Mesenteric fat pad (tissue), 1 donor: ENCODE measurements around the gene FNBP1. TPM values are rescaled to one million over a fixed set of nuclear protein-coding genes. Genes with fewer than 3 reads are reported as not detected.
"Not testable (repeated sequence)": the region's sequence is repeated elsewhere in the genome, so short reads cannot be mapped to it uniquely, and the experiment has no call there.

Experiments used
- DNase-seq: peaks from one replicate; pipeline ENCODE4 v3.0.0-alpha.2; 2020; ENCODE audit warnings: low spot score
- total RNA-seq: library from RNA; stranded (reverse); fragmentation: NEBNext Ultra II Directional; extraction: Animal tissue kit (Norgen Biotek cat#: 25700); gene quantifications from one replicate; pipeline ENCODE4 v1.2.1, GENCODE V29; 2021
- donor health status: DM: yes; HTN: yes; CAD: no.

FNBP1 gene
- total RNA-seq, 1 donor from 2014 or later, result 39.5 TPM

DNA sequence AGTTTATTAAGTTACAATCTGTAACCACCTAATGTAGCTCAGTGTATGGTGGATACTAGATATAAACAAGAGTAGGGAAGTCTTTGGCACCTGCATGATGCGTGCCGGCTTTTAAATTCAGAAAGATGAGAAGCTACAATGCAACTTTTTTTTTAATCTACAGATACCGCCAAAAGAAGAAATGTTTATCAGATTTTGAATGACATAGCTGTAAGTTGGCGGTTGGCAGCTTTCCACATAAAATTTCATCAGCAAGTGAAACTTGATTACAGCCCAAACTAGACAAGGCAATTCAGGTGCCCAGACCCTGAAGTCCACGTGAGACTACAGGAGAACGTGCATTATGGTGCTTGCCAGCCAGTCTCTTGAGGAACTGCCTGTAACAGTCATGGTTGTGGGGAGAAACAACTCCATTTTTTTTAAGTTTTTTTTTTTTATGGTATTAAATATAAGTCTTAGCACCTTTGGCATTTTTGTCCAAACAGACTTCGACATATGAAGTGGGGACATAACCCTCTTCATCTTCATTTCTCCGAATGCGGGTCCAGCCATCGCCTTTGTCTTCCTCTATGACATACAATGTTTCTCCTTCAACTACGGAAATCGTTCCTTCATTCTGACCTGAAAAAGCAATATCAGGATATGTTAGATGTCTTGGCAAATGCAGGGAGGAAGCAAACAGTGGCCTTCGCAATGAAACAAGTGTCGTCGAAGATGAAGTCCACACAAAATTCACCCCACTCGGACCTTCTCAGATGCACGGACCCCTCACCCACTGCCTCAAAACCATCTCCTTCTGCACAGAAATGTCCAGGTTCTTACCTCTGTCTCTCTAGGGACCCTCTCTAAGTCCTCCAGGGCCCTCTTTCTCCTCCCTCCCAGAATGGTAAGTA, 147.4 kb downstream of the FNBP1 start:
- no peak for DNase-seq

DNA sequence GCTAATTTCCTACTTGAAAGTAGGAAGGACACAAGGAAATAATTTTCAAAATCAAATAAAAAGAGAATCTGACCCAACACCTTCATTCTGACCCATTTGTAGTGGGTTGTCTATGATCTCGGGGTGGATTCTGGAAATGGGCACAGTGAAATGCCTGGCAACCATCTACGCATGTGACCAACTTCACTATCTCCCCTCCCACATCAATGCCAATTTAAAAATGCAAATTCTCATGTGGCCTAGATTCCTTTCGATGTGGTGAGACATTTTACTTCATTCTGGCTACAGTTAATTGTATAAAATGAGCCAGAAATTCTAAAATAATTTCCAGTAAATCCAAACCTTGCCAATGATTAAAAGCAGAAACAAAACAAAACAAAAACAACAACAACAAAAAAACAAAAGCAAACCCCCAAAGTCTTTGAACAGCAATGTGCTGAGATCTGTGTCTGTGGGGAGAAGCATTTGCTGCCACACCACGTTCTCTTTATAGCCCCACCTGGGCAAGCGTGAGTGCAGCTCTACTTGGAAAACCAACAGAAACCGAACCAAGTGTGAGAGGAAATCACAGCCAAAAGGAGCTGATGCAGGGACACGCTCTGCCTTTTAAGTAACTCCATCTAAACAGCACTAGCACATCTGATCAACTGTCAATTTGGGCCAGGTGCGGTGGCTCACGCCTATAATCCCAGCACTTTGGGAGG, 148.7 kb downstream of the FNBP1 start:
- DNase-seq, result no peak

DNA sequence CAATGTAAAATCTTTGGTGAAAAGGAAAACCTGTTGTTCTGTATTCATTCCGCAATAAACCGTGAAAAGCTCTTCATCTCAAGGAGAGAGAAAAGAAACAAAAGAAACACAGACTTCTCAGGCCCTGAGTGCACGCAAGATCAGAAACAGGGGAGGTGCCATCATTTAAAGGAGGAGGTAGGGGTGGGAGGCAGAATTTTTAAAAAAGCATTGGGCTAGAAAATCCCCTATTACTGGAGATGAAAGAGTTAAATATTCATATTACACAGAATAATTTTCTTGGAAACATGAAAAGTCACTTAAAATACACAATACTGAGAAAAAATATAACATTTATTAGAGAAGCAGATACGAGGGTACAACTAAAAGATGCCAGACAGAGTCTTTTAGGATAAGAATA, 151.4 kb downstream of the FNBP1 start:
- no peak for DNase-seq

DNA sequence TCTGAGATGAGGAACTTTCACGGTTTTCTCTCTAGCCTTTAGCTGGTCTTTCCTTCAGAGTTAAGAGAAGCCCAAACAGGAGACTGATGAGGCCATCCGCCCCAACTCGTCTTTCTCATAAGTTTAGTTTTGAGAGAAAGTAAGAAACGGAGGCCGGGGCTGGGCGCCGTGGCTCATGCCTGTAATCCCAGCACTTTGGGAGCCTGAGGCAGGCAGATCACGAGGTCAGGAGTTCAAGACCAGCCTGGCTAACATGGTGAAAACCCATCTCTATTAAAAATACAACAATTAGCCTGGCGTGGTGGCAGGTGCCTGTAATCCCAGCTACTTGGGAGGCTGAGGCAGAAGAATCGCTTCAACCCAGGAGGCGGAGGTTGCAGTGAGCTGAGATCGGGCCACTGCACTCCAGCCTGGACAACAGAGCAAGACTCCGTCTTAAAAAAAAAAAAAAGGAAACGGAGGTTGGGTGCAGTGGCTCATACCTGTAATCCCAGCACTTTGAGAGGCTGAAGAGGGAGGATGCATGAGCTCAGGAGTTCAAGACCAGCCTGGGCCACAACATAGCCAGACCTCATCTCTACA, 152.2 kb downstream of the FNBP1 start:
- not testable (repeated sequence) for DNase-seq

DNA sequence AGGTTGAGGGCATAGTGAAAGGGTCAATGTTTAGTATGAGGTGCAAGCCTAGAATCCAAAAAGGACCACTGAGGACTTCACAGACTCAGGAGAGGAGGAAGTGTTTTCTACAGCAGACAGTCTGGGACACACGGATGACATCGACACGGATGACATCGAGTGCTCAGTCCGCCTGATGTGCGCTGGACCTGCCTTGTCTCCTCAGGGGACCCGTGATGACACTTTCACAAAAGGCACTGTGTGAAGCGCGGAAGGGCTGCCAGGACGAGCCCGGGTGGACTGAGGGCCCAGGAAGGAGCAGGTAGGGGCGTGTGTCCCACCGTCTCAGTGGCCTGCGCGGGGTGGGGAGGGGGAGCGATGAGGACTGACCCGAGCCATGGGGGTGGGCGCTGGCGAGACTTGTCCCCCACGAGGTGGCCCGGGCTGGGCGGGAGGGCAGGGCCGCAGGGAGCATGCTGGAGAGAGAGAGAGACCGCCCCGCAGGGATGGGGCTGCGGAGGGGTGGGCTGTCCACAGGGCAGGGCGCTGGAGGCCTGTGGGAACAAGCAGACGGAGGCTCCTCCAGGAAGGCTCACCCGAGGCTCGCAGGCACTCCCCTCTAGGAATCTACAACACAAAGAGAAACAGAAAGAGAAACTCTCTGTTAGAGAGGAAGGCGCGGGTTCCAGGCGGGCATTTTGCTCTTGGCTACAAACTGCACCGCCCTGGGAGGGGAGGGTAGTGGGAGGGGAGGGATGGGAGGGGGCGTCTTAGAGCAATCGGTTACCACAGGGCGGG, 152.9 kb downstream of the FNBP1 start:
- DNase-seq, result no peak

DNA sequence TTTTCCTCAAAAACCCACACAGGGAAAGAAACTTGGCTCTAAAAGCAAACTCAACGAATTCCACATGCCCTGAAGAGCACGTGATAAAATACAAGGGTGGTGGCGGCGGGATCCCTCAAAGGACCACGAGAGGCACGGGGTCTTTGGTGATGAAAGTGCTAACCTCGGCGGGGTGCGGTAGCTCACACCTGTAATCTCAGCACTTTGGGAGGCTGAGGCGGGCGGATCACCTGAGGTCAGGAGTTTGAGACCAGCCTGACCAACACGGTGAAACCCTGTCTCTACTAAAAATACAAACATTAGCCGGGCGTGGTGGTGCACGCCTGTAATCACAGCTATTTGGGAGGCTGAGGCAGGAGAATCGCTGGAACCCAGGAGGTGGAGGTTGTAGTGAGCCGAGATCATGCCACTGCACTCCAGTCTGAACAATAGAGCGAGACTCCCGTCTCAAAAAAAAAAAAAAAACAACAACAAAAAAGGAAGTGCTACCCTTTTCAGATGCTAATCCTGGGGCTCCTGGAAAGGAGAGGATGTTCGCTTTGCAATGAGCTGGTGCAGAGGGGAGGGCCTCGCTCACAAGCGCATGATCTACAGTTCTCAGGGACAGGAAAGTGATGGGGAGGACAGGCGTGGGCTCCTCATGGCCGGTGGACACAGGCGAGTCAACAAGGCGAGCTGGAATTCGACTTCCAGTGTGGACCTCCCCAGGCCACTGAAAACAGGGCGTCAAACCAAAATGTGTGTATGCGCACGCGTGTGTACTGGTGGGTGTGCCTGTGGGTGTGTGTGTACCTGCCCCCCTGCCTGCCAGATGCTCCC, 153.7 kb downstream of the FNBP1 start:
- DNase-seq, result no peak

DNA sequence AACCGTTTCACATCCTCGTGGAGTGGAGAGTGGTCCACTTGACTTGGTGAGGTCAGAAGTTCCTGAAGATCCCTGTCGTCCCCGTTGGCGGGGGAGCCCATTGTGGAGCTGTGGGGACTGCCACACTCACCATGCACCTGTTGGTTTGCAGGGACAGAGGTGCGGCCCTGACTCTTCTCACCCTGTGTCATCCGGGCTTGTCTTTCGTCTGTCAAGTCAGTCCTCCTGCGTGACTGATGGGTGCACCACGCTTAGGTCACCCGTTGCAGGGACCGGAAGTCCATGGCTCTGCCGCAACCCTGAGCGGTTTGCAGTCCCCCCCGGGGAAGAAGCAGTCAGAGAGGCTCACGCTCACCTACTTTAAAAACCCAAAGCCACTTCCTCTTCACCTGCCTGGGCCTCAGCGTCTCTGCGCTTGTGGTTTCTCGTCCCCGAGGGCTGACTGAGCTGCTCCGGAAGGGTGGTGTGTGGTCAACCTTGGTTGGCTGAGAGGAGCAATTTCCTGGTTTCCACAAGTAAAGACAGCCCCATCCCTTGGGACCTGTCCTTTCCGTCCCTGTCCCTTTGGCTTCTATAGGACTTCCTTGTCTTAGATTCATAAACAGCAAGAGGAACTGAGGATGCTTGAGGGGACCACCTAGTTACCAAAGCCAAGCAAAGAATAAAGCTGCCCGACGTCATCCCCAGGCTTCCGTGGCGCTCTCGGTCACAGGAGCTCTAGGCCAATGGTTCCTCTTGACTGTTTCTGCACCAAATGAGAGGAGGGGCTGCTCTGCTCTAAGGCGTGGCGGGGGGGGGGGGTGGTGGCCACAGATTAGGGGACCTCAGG, 154.5 kb downstream of the FNBP1 start:
- no peak for DNase-seq

DNA sequence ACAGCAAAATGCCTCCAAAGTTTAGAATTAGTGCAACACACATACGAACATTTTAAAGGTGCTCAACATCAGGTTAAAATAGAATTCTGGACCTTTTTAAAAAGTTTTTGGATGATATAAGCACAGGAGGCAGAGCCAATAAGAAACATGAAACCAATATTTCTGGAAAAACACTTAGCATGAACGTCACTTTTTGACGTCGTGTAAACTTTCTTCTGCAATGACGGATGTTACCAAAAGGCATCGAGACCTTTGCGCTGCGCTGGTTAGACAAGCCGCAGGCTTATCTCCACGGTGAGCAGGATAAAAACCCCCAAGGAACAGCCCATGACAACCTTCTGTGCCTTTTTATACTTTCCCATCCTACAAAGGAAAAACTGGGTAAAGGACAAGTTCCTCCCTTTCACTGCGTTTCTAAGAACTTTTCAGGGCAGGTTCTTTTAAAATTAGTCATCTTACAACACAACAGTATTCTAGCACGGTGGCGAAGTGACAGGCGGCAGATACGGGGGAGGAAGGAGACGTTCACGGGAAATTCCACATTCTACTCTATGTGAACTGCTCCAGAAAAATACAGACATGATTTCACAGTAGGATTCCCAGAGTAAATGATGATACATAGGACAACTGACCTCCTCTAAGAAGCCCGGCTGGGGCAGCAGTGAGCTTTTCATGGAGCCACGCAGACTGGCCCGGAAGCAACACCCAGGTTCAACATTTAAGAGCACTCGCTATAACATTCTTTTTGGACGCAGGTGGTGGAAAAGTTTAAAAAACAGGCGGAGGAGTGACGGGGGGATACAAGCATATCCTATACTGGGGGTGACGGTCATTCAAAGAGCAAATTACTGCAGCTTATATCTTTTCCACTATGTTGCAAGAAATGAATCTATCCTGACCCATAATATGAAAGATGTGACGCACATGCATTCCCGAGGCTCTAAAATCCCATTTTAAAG, 155.4 kb downstream of the FNBP1 start:
- no peak for DNase-seq

DNA sequence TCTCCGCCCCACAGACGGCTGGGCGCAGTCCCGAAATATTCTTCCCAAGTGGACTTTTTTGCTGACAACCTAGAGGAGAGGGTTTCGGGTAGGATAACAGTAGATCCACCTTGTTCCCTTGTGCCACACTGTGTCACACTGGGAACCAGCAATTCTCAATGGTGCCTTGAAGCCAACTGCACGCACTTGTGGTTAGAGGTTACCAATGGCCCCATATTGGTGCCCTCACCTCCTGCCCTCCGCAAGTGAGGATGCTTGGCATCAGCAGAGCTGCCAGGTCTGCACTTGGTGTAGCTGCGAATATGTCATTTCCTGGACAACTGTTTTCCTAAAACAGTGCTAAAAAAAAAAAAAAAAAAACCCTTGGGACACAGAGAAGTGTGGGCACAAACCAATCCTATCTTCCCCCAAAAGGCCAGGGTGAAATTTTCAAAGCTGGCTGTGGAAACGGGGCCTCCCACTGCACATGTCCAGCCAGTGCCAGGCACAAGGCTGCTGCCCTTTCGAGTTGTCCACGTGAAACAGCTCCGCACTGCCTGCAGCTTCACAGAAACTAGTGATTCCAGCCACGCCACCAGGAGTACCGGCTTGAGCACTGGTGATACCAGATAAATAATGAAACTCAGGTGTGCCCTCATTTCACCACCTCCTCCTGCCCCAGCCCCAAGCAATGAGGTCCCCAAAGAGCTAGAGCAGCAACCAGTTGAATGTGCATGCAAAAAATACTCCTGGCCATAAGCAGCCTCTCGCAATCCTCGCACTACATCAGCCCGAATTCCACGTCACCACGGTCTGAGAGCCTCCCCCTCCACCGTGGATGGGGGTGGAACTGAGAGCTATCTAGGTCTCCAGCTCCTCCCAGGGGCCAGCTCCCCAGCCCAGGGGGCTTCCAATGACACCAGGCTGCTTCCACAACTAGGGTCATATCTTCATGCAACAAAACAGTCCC, 156.5 kb downstream of the FNBP1 start:
- DNase-seq, result no peak

DNA sequence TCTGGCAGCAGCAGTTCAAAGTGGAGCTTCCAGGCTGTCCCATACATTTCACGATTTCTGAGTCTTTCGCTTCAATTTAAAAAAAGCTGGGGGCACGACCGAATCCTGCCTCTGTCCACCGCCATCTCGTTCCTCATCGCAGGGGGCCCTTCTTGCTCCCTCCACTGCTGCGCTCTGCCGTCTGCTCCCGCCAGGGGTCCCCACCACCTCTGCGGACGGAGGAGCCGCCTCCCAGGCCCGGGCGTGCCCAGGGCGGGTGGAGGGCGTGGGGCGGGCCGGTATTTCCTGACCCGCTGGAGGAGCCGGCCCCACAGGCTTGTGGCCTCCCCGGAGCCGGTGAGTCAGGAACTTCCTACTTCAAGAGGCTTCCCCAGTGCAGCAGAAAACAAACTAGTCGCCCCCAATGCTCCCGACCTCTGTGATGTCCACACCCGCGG, 157.3 kb downstream of the FNBP1 start:
- peak; percentile 97 for DNase-seq

DNA sequence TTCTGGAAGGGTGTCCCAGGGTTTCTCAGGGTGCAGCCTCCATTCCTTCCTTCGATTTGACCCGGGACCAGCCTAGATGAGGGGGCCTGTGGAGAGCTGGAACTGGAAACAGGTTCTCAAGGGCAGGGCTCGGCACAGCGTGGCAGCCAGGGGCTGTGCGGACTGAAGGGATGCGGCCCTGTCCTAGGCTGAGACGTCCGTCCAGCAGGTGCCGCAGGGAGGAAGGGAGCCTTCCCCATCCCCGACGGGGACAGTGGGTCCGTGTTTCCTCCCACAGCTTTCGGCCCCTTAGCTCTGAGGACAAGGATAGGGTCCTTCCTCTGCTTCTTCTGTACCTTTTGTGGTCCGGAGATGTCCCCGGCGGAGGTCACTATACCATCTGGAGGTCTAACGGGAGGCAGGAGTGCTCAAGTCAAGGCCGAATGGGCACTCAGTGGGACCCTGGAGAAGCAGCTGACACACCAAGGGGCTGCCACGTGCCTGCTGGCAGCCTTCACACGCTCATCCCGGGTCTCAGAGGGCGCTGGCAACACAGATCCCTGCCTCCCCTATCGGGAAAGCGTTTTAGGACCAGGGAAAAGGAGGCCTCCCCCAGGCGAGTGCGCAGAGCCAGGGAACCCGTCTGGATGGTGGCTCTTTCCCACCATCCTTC, 157.8 kb downstream of the FNBP1 start:
- no peak for DNase-seq

DNA sequence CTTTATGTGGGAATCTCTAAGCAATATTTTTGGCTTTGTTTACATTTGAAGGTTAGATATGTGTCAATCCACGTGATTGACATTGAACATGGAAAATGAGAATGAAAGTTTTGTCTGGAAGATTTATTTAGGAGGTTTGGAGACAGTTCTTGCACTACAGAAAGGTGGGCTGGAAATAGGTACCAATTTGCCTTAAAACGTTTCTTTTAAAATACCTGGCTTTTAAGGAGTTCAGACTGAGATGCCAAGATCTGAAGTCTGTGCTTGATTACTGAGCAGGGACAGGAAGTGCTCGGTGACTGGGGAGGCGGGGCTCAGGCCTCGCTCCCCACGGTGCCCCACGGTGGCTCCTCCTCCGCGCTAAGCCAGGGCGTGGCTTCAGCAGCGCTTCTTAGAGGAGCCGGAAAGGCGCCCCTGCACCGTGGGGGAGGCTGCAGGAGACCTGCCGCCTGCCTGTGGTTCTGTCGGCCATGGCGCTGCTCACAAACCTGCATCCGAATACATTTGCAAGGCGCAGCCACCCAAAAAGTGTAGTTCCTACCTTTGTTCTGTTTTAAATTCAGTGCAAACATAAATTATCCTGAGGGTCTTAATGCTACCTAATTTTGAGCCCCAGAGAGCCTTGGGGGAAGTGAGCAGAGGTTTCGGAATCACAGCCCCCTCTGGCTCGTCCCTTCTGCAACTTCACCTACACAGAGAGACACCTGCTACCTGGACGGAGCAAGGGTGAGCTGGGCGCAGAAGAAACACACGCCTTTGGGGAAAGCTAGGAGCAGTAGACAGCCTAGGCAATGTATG, 158.6 kb downstream of the FNBP1 start:
- DNase-seq, result peak; percentile 93

DNA sequence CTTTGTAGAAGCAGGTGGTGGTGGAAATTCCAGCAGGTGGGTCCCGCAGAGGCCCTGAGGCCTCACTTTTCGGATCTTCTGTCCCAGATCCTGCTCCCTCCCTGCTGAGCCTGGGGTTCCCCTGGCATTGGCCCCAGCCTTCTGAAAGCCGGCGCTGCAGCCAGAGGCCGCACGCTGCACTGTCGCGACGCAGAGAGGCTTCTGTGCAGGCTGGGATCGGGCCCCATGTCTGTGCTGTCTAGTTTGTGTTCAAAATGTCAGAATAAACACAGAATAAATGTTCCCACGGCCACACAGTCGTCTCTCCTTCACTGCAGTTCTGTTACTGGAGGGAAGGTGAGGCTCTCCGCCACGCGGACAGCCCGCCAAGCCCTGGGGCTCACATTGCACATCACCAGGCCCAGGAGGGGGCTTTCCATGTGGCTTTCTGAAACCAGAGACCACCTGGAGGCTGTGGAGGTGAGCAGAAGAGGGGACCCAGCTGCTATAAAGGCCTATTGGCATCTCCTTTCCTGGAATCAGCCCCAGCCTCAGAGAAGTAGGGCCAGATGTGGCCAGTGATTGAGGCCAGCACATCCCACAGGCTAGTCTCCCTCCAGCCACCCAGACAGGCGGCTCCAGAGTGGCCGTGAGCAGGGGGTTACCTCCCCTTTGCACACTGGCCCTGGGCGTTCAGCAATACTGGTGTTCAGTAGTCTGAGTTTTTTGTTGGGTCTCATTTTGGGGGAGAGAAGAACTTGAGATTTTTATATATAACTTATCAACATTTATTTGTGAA, 161.3 kb downstream of the FNBP1 start:
- DNase-seq, result no peak

DNA sequence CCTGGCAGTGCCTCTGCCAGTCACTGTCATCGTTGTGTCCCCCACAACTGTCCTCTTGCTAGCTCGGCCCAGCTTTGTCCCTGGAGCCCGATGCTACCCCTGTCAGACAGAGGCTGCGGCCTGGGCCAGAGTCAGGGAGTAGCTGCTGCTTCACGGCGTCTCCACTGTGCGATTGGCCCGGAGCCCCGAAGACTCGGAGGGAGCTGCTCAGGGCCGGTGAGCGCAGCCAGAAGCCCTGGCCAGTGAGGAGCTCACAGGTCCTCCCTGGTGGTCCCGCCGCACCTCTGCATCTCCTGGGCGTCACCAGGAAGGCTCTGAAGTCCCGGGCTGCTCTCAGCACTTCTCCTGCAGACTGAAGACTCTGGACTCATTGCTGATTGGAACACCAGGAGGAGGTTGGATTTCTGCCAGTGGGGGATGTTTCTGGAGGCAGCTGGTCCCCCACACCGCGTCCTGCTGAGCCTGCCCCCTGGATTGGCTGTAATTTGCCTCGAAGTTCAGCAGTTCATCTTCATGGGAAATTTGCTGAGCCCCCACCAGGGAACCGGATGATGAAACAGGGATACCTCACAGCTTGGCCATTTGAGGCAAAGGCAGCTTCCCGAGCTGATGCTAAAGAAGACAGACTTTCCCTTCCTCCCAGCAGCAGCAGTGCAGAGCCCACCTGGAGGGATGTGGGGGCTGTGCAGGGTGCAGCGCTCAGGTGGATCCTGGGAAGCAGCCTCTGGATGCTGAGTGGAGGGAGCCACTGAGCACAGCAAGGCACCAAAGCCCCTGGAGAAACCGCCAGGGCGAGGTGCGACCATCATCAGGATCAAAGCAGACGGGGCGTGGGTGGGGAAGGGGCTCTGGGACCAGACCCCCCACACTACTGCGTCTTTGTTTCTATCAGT, 162.1 kb downstream of the FNBP1 start:
- DNase-seq, result no peak
